ENCODE data around the gene KCNK13. TPM values are rescaled to one million over a fixed set of nuclear protein-coding genes. Genes with fewer than 3 reads are reported as not detected.
A peak's percentile ranks its signal among the peaks of the same experiment; 100 is the strongest.

The KCNK13 gene
- total and polyA plus RNA-seq, 2 of the 13 experiments (the other 11 are each of a cell fraction or from before 2014, with no cell fraction given), result 0.08 to 0.29 TPM

DNA sequence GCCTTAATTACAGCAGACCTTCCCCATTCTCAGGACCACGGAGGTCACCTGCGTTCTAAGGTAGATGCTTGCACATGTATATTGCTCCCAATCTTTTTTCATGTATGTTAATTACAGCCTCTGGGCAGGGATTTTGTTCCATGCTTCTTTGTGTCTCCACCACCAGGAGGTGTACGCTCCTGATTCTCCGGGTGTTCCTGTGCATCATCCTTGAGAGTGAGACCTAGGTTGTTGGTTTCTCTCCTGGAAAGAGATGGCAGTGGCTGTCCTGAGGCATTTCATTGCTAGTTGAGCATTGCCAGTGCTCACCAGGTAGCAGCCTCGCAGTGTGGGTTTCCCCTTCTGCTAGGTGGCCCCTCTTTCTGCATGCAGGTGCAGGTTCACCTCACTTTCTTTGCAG lies 52.8 kb downstream of the KCNK13 start:
- peaks cover 0 to 22% of the 10 kb centered on the region in 2 experiments; a peak in 2 of 5 replicates for H3K27me3 ChIP-seq (ENCODE audit: control insufficient read depth in 1 of 2, insufficient read depth in 2 of 2, low read length in 2 of 2)
- no peak overlapping the region for H3K9ac ChIP-seq (ENCODE audit: insufficient read depth, low read depth, low read length)
- POLR2A ChIA-PET, result no interaction called here
- H3K4me3 ChIP-seq (replicated peaks in 1 of 3; ENCODE audit: insufficient read depth in 1 of 3, low read depth in 2 of 3, low read length in 3 of 3), result no peak overlapping the region
- no peaks in the 10 kb centered on the region for H3K36me3 ChIP-seq (replicated peaks in 1 of 2; ENCODE audit: control insufficient read depth in 1 of 2, insufficient read depth in 2 of 2, low read length in 2 of 2)
- FAIRE-seq (no peak), ATAC-seq (peak; percentile 78), DNase-seq (ENCODE audit: low spot score) (peak; percentile 5)
- no peaks in the 10 kb centered on the region for H4K20me1 ChIP-seq (ENCODE audit: insufficient read depth, low read length)
- intact Hi-C loops (cut with micrococcal nuclease; ENCODE audit: unreplicated experiment) (loop anchor here (5.0 kb wide), 1 partner anchor 123 kb away; no protein-coding TSS in a partner anchor), in situ Hi-C loops (cut with HindIII; ENCODE audit: extremely low pct_ligation_motif_present, low pct_unique_long_range_greater_than_20kb) (no loop called here)
- H2AFZ ChIP-seq (ENCODE audit: low read length), result no peak overlapping the region
- CTCF ChIA-PET (ENCODE audit: low intra/inter-chr PET ratio, low total read pairs), result no interaction called here
- 17% methylated on average over 5 of the region's 5 CpGs for WGBS (ENCODE audit: low lambda C conversion rate)
- TF ChIP-seq STAG1 (CRISPR knock-in tag; IDR thresholded peaks at IDR 0.05) (peak; percentile 26; the same call in 1 of the 2 replicates), KDM3A (CRISPR knock-in tag; IDR thresholded peaks at IDR 0.05; ENCODE audit: low read depth) (no peak), SMC3 (IDR thresholded peaks at IDR 0.05; ENCODE audit: low read length) (peak; percentile 46; the same call in 1 of the 2 replicates)
- TF ChIP-seq, protein P1, sequence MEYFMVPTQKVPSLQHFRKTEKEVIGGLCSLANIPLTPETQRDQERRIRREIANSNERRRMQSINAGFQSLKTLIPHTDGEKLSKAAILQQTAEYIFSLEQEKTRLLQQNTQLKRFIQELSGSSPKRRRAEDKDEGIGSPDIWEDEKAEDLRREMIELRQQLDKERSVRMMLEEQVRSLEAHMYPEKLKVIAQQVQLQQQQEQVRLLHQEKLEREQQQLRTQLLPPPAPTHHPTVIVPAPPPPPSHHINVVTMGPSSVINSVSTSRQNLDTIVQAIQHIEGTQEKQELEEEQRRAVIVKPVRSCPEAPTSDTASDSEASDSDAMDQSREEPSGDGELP (IDR thresholded peaks at IDR 0.05; ENCODE audit: borderline replicate concordance, low read depth), result no peak
- TF ChIP-seq, protein P2, sequence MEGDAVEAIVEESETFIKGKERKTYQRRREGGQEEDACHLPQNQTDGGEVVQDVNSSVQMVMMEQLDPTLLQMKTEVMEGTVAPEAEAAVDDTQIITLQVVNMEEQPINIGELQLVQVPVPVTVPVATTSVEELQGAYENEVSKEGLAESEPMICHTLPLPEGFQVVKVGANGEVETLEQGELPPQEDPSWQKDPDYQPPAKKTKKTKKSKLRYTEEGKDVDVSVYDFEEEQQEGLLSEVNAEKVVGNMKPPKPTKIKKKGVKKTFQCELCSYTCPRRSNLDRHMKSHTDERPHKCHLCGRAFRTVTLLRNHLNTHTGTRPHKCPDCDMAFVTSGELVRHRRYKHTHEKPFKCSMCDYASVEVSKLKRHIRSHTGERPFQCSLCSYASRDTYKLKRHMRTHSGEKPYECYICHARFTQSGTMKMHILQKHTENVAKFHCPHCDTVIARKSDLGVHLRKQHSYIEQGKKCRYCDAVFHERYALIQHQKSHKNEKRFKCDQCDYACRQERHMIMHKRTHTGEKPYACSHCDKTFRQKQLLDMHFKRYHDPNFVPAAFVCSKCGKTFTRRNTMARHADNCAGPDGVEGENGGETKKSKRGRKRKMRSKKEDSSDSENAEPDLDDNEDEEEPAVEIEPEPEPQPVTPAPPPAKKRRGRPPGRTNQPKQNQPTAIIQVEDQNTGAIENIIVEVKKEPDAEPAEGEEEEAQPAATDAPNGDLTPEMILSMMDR (CRISPR knock-in tag; IDR thresholded peaks at IDR 0.05), result peak; percentile 34; the same call in 1 of the 2 replicates
- H3K4me1 ChIP-seq (ENCODE audit: insufficient read depth, low read length), result no peaks in the 10 kb centered on the region
- H3K27ac ChIP-seq (ENCODE audit: extremely low read length, insufficient read depth, low read length), result no peak overlapping the region
- no peaks in the 10 kb centered on the region for H3K79me2 ChIP-seq (ENCODE audit: insufficient read depth, low read length)
- H3K9me3 ChIP-seq (ENCODE audit: low read length), result no peaks in the 10 kb centered on the region
- no TSS peak for BruUV-seq (replicated peaks)
- no peak overlapping the region for H3K4me2 ChIP-seq (ENCODE audit: low read depth, low read length)

- H3K9ac ChIP-seq (ENCODE audit: insufficient read depth, low read depth, low read length), result no peak overlapping the region
- FAIRE-seq (no peak), DNase-seq (ENCODE audit: low spot score) (no peak), ATAC-seq (no peak)
- H3K27ac ChIP-seq (ENCODE audit: extremely low read length, insufficient read depth, low read length), result no peak overlapping the region
- in situ Hi-C loops (cut with HindIII; ENCODE audit: extremely low pct_ligation_motif_present, low pct_unique_long_range_greater_than_20kb), result no loop called here
- WGBS (ENCODE audit: low lambda C conversion rate), result 0% methylated on average over 1 of the region's 1 CpG
- no TSS peak for BruUV-seq (replicated peaks)
- CTCF ChIA-PET (ENCODE audit: low intra/inter-chr PET ratio, low total read pairs), result no interaction called here
- TF ChIP-seq RBM39 (IDR thresholded peaks at IDR 0.05; ENCODE audit: low read depth, low read length, poor library complexity, severe bottlenecking), result no peak
- TF ChIP-seq, protein P3, sequence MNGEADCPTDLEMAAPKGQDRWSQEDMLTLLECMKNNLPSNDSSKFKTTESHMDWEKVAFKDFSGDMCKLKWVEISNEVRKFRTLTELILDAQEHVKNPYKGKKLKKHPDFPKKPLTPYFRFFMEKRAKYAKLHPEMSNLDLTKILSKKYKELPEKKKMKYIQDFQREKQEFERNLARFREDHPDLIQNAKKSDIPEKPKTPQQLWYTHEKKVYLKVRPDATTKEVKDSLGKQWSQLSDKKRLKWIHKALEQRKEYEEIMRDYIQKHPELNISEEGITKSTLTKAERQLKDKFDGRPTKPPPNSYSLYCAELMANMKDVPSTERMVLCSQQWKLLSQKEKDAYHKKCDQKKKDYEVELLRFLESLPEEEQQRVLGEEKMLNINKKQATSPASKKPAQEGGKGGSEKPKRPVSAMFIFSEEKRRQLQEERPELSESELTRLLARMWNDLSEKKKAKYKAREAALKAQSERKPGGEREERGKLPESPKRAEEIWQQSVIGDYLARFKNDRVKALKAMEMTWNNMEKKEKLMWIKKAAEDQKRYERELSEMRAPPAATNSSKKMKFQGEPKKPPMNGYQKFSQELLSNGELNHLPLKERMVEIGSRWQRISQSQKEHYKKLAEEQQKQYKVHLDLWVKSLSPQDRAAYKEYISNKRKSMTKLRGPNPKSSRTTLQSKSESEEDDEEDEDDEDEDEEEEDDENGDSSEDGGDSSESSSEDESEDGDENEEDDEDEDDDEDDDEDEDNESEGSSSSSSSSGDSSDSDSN (CRISPR knock-in tag; IDR thresholded peaks at IDR 0.05), result no peak
- no peak for TF ChIP-seq NFRKB (IDR thresholded peaks at IDR 0.05)
- TF ChIP-seq ZBTB7A (CRISPR knock-in tag; IDR thresholded peaks at IDR 0.05), result no peak
- H3K27me3 ChIP-seq (ENCODE audit: control insufficient read depth in 1 of 2, insufficient read depth in 2 of 2, low read length in 2 of 2), result peaks cover 0 to 22% of the 10 kb centered on the region in 2 experiments; a peak in 2 of 5 replicates
- H3K4me3 ChIP-seq (replicated peaks in 1 of 3; ENCODE audit: insufficient read depth in 1 of 3, low read depth in 2 of 3, low read length in 3 of 3), result no peak overlapping the region
- no peaks in the 10 kb centered on the region for H3K4me1 ChIP-seq (ENCODE audit: insufficient read depth, low read length)
- POLR2A ChIA-PET, result no interaction called here
- H3K79me2 ChIP-seq (ENCODE audit: insufficient read depth, low read length), result no peaks in the 10 kb centered on the region
- H3K9me3 ChIP-seq (ENCODE audit: low read length), result no peaks in the 10 kb centered on the region
- no peak overlapping the region for H3K4me2 ChIP-seq (ENCODE audit: low read depth, low read length)
- H4K20me1 ChIP-seq (ENCODE audit: insufficient read depth, low read length), result no peaks in the 10 kb centered on the region
- no peak overlapping the region for H2AFZ ChIP-seq (ENCODE audit: low read length)
- intact Hi-C loops (cut with micrococcal nuclease; ENCODE audit: unreplicated experiment), result no loop called here
- no peaks in the 10 kb centered on the region for H3K36me3 ChIP-seq (replicated peaks in 1 of 2; ENCODE audit: control insufficient read depth in 1 of 2, insufficient read depth in 2 of 2, low read length in 2 of 2)
Measured at GRCh38 chr14:90115780-90116179, 54.0 kb downstream of the KCNK13 start.

All from HepG2 (cell line).